Hepatocyte (in vitro differentiated cells): ENCODE data around the gene ANKRD33. TPM values are rescaled to one million over a fixed set of nuclear protein-coding genes. Genes with fewer than 3 reads are reported as not detected.

Experiments
- DNase-seq: peaks from one replicate; pipeline ENCODE4 v3.0.0-alpha.2; 2016; ENCODE audit warnings: low spot score
- H2AFZ ChIP-seq: fragments of 200-600 bp; sonication (generic); 2 replicates; pipeline ENCODE4 v1.6.0; 2016; ENCODE audit warnings: antibody characterized with exemption, mild to moderate bottlenecking
- H3K27ac ChIP-seq: fragments of 200-600 bp; sonication (generic); 2 replicates; pipeline ENCODE4 v1.5.1; 2016; ENCODE audit warnings: mild to moderate bottlenecking
- H3K27me3 ChIP-seq: fragments of 200-600 bp; sonication (generic); 2 replicates; pipeline ENCODE4 v1.6.1; 2016
- H3K36me3 ChIP-seq: fragments of 200-600 bp; sonication (generic); replicated peaks from 2 replicates; pipeline ENCODE4 v1.5.1; 2016; ENCODE audit warnings: low read depth; ENCODE audit not compliant: insufficient read depth
- H3K4me1 ChIP-seq: fragments of 200-600 bp; sonication (generic); 2 replicates; pipeline ENCODE4 v1.5.1; 2016; ENCODE audit warnings: mild to moderate bottlenecking, moderate library complexity; ENCODE audit not compliant: insufficient read depth
- H3K4me2 ChIP-seq: fragments of 200-600 bp; sonication (generic); 2 replicates; pipeline ENCODE4 v1.6.0; 2016
- H3K4me3 ChIP-seq: fragments of 200-600 bp; sonication (generic); 2 replicates; pipeline ENCODE4 v1.5.1; 2016; ENCODE audit warnings: mild to moderate bottlenecking
- H3K79me2 ChIP-seq: fragments of 200-600 bp; sonication (generic); 2 replicates; pipeline ENCODE4 v1.6.0; 2017; ENCODE audit warnings: mild to moderate bottlenecking
- H3K9me2 ChIP-seq: fragments of 200-600 bp; sonication (generic); replicated peaks from 2 replicates; pipeline ENCODE4 v1.6.0; 2017; ENCODE audit warnings: mild to moderate bottlenecking; ENCODE audit not compliant: insufficient read depth
- H3K9me3 ChIP-seq: fragments of 200-600 bp; sonication (generic); 2 replicates; pipeline ENCODE4 v1.5.1; 2016; ENCODE audit warnings: low read depth, mild to moderate bottlenecking
- H4K20me1 ChIP-seq: fragments of 200-600 bp; sonication (generic); 2 replicates; pipeline ENCODE4 v1.6.0; 2016; ENCODE audit warnings: mild to moderate bottlenecking; ENCODE audit not compliant: insufficient read depth, poor library complexity, severe bottlenecking
- EZH2 ChIP-seq: fragments of 200-600 bp; sonication (generic); IDR thresholded peaks from 2 replicates; pipeline ENCODE4 v1.6.1; 2016; ENCODE audit warnings: antibody characterized with exemption, mild to moderate bottlenecking, borderline replicate concordance
- EZH2phosphoT487 ChIP-seq: fragments of 200-600 bp; sonication (generic); IDR thresholded peaks from one replicate; pipeline ENCODE4 v1.6.1; 2018; ENCODE audit warnings: antibody characterized with exemption, mild to moderate bottlenecking, low read depth, moderate library complexity; ENCODE audit not compliant: unreplicated experiment, severe bottlenecking
- WGBS: methylation state at CpG from one replicate; pipeline ENCODE4 v1.1.6; 2016; ENCODE audit warnings: low lambda C conversion rate; ENCODE audit errors: missing lambda C conversion rate; 5-methylcytosine and 5-hydroxymethylcytosine counted together
- polyA plus RNA-seq: library from polyadenylated mRNA; unstranded; fragments of >200 nt; fragmentation: Nextera tagmentation; extraction: Ambion mirVana; gene quantifications from 2 replicates; pipeline ENCODE4 v1.2.1, GENCODE V29; 2016
- total RNA-seq: library from RNA; depleted of rRNA; stranded (reverse); fragments of >200 nt; gene quantifications from 2 replicates; pipeline ENCODE4 v1.2.3, GENCODE V29; 2014
- TF ChIP-seq, protein P1 (sequence below): fragments of 200-600 bp; sonication (generic); IDR thresholded peaks from 2 replicates; pipeline ENCODE4 v1.5.1; 2016; ENCODE audit warnings: antibody characterized with exemption, mild to moderate bottlenecking; ENCODE audit not compliant: poor library complexity

The ANKRD33 gene
- total and polyA plus RNA-seq, 2 experiments from 2014 or later, result 0.12 TPM; not detected in 1

DNA sequence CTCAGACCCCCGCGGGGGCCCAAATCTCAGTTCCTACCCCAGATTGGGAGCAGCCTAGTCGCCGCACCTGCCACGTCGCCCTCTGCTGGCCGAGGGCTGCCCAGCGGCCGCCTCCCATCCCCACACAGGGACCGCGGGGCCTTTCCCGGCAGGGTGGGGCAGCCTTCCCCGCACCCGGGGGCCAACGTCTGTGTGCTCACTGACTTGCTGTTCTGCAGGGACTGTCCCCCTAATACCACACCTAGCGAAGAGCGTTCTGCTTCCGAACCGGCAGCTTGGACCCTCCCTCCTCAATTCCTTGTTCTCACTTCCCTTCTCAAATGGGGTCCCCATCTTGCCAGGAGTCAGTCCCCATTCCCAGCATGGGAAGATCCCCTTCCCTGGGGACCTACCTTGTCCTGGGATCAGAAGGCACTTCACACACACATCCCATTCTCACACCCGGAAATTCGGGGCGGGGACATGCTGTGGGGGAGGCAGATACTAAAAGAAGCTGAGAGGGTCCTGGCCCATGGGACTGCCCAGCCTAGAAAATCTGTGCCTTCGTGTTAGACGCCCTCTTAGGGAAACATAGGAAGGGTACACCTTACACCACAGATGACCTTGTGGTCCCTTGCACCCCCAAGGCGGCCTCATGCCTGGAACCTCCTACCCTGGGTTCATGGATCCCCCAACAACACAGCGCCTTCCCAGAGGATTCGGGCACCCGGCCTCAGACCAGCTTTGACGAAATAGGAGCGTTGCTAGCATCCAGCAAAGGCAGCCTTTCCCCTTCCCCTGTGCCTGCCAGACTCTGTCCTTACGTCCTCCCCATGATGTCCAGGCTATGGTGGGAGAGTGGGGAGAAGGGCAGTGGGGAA lies 35.8 kb downstream of the ANKRD33 start:
- Histone ChIP-seq H3K4me1 (peaks cover 13% of the 10 kb centered on the region), H3K79me2 (no peaks in the 10 kb centered on the region), H3K27ac (no peak overlapping the region), H3K4me2 (peak overlapping the region; percentile 24), H4K20me1 (no peaks in the 10 kb centered on the region), H3K9me2 (no peaks in the 10 kb centered on the region), H3K36me3 (no peaks in the 10 kb centered on the region), H3K4me3 (no peak overlapping the region), H3K27me3 (no peaks in the 10 kb centered on the region), H3K9me3 (no peaks in the 10 kb centered on the region), H2AFZ (peak overlapping the region; percentile 29)
- 44% methylated on average over 30 of the region's 31 CpGs for WGBS
- TF ChIP-seq, protein P1, sequence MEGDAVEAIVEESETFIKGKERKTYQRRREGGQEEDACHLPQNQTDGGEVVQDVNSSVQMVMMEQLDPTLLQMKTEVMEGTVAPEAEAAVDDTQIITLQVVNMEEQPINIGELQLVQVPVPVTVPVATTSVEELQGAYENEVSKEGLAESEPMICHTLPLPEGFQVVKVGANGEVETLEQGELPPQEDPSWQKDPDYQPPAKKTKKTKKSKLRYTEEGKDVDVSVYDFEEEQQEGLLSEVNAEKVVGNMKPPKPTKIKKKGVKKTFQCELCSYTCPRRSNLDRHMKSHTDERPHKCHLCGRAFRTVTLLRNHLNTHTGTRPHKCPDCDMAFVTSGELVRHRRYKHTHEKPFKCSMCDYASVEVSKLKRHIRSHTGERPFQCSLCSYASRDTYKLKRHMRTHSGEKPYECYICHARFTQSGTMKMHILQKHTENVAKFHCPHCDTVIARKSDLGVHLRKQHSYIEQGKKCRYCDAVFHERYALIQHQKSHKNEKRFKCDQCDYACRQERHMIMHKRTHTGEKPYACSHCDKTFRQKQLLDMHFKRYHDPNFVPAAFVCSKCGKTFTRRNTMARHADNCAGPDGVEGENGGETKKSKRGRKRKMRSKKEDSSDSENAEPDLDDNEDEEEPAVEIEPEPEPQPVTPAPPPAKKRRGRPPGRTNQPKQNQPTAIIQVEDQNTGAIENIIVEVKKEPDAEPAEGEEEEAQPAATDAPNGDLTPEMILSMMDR, result peak; percentile 73
- TF ChIP-seq EZH2, result no peak
- peak; percentile 67 for DNase-seq

DNA sequence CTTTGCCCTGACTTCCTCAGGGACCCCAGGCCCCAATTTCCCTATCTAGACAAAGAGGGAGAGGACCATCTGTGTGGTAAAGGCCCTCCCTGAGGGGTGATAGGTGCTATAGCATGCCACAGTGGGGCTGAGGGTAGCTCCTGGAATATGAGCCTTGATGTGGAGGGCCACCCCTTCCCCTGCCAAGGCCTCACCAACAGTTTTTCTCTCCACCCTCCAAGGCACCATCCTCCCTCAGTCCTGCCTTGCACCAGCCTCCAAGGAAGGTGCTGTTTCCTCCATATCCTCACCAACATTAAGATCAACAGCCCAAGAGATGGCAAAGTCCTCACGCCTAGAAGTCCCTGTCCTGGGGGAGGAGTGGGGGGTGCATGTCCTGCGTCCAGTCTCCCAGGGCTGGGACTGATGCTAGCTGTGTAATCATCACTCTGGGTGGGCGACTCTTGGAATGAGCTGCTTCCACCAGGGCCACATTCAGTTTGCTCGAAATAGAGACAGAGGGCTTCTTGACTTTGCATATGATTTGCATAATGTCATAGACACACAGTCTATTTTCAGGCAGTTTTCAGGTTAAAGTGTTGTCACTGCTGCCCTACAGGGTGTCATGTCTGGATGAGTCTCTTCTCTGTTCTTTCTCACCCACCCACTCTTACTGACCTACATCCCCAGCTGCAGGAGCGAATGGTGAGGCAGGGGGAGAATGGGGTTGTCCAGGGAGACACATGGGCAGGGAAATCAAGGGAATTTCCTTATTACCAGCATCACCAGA lies 36.8 kb downstream of the ANKRD33 start:
- Histone ChIP-seq H3K9me3 (no peaks in the 10 kb centered on the region), H3K79me2 (no peaks in the 10 kb centered on the region), H3K27ac (no peak overlapping the region), H2AFZ (no peak overlapping the region), H4K20me1 (no peaks in the 10 kb centered on the region), H3K4me1 (peaks cover 13% of the 10 kb centered on the region), H3K4me3 (no peak overlapping the region), H3K4me2 (no peak overlapping the region), H3K36me3 (no peaks in the 10 kb centered on the region), H3K27me3 (no peaks in the 10 kb centered on the region), H3K9me2 (no peaks in the 10 kb centered on the region)
- no peak for TF ChIP-seq EZH2phosphoT487
- TF ChIP-seq, protein P1, result no peak
- no peak for TF ChIP-seq EZH2
- no peak for DNase-seq
- 92% methylated on average over 5 of the region's 5 CpGs for WGBS

DNA sequence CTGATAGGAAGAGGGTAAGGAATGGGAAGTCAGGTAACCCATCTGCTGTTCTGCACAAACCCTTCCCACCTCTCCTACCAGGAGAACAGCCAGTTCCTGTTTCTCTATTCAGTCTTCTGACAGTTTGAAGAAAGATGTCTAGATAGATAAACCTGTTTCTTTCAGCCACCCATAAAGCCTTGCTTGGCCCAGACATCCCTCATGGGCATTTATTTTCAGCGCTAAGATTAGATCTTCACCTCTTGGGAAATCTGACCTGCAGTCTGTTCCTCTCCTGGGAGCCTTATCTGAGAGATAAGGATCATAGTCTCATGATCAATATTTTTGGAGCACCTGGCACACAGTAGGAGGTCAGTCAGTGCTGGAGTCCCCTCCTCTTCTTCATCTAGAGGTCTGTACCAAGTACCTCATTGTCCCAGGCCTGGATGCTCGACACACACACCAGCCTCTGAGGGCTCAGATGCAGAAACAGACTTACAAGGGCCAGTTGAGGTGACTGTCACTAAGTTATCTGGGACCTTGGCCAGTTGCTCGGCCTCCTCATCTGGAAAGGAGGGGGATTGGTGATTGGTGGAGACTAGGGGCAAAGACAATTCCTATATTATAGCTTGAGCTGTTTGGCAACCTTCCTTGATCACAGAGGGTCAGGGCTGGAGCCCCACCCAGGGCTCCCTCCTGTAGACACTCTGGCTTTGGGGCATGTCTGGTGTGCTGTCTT lies 37.6 kb downstream of the ANKRD33 start:
- Histone ChIP-seq H3K9me3 (no peaks in the 10 kb centered on the region), H3K4me3 (no peak overlapping the region), H3K36me3 (no peaks in the 10 kb centered on the region), H3K4me1 (peaks cover 13% of the 10 kb centered on the region), H3K9me2 (no peaks in the 10 kb centered on the region), H3K79me2 (no peaks in the 10 kb centered on the region), H3K27ac (no peak overlapping the region), H4K20me1 (no peaks in the 10 kb centered on the region), H3K27me3 (no peaks in the 10 kb centered on the region), H2AFZ (no peak overlapping the region), H3K4me2 (no peak overlapping the region)
- DNase-seq, result no peak
- WGBS, result 81% methylated on average over 3 of the region's 3 CpGs
- TF ChIP-seq, protein P1, result no peak
